Hepatocyte (in vitro differentiated cells): Measurements from ENCODE around the gene APOL5. TPM values are rescaled to one million over a fixed set of nuclear protein-coding genes. Genes with fewer than 3 reads are reported as not detected.

Experiments used
- DNase-seq: peaks from one replicate; pipeline ENCODE4 v3.0.0-alpha.2; 2016; ENCODE audit warnings: low spot score
- H2AFZ ChIP-seq: fragments of 200-600 bp; sonication (generic); 2 replicates; pipeline ENCODE4 v1.6.0; 2016; ENCODE audit warnings: antibody characterized with exemption, mild to moderate bottlenecking
- H3K27ac ChIP-seq: fragments of 200-600 bp; sonication (generic); 2 replicates; pipeline ENCODE4 v1.5.1; 2016; ENCODE audit warnings: mild to moderate bottlenecking
- H3K27me3 ChIP-seq: fragments of 200-600 bp; sonication (generic); 2 replicates; pipeline ENCODE4 v1.6.1; 2016
- H3K36me3 ChIP-seq: fragments of 200-600 bp; sonication (generic); replicated peaks from 2 replicates; pipeline ENCODE4 v1.5.1; 2016; ENCODE audit warnings: low read depth; ENCODE audit not compliant: insufficient read depth
- H3K4me1 ChIP-seq: fragments of 200-600 bp; sonication (generic); 2 replicates; pipeline ENCODE4 v1.5.1; 2016; ENCODE audit warnings: mild to moderate bottlenecking, moderate library complexity; ENCODE audit not compliant: insufficient read depth
- H3K4me2 ChIP-seq: fragments of 200-600 bp; sonication (generic); 2 replicates; pipeline ENCODE4 v1.6.0; 2016
- H3K4me3 ChIP-seq: fragments of 200-600 bp; sonication (generic); 2 replicates; pipeline ENCODE4 v1.5.1; 2016; ENCODE audit warnings: mild to moderate bottlenecking
- H3K79me2 ChIP-seq: fragments of 200-600 bp; sonication (generic); 2 replicates; pipeline ENCODE4 v1.6.0; 2017; ENCODE audit warnings: mild to moderate bottlenecking
- H3K9me2 ChIP-seq: fragments of 200-600 bp; sonication (generic); replicated peaks from 2 replicates; pipeline ENCODE4 v1.6.0; 2017; ENCODE audit warnings: mild to moderate bottlenecking; ENCODE audit not compliant: insufficient read depth
- H3K9me3 ChIP-seq: fragments of 200-600 bp; sonication (generic); 2 replicates; pipeline ENCODE4 v1.5.1; 2016; ENCODE audit warnings: low read depth, mild to moderate bottlenecking
- H4K20me1 ChIP-seq: fragments of 200-600 bp; sonication (generic); 2 replicates; pipeline ENCODE4 v1.6.0; 2016; ENCODE audit warnings: mild to moderate bottlenecking; ENCODE audit not compliant: insufficient read depth, poor library complexity, severe bottlenecking
- CTCF ChIP-seq: fragments of 200-600 bp; sonication (generic); IDR thresholded peaks from 2 replicates; pipeline ENCODE4 v1.5.1; 2016; ENCODE audit warnings: antibody characterized with exemption, mild to moderate bottlenecking; ENCODE audit not compliant: poor library complexity
- EZH2 ChIP-seq: fragments of 200-600 bp; sonication (generic); IDR thresholded peaks from 2 replicates; pipeline ENCODE4 v1.6.1; 2016; ENCODE audit warnings: antibody characterized with exemption, mild to moderate bottlenecking, borderline replicate concordance
- EZH2phosphoT487 ChIP-seq: fragments of 200-600 bp; sonication (generic); IDR thresholded peaks from one replicate; pipeline ENCODE4 v1.6.1; 2018; ENCODE audit warnings: antibody characterized with exemption, mild to moderate bottlenecking, low read depth, moderate library complexity; ENCODE audit not compliant: unreplicated experiment, severe bottlenecking
- WGBS: methylation state at CpG from one replicate; pipeline ENCODE4 v1.1.6; 2016; ENCODE audit warnings: low lambda C conversion rate; ENCODE audit errors: missing lambda C conversion rate; 5-methylcytosine and 5-hydroxymethylcytosine counted together
- polyA plus RNA-seq: library from polyadenylated mRNA; unstranded; fragments of >200 nt; fragmentation: Nextera tagmentation; extraction: Ambion mirVana; gene quantifications from 2 replicates; pipeline ENCODE4 v1.2.1, GENCODE V29; 2016
- total RNA-seq: library from RNA; depleted of rRNA; stranded (reverse); fragments of >200 nt; gene quantifications from 2 replicates; pipeline ENCODE4 v1.2.3, GENCODE V29; 2014

The APOL5 gene
- total and polyA plus RNA-seq, 2 experiments from 2014 or later, result not detected

DNA sequence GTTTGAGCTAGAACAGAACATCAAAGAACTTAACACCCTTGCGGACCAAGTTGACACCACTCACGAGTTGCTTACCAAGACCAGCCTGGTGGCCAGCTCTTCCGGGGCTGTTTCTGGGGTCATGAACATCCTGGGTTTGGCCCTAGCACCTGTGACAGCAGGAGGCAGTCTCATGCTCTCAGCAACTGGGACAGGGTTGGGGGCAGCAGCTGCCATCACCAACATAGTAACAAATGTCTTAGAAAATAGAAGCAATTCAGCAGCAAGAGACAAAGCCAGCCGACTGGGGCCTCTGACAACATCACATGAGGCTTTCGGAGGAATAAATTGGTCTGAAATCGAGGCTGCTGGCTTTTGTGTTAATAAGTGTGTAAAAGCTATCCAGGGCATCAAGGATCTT lies 8.7 kb downstream of the APOL5 start:
- no peaks in the 10 kb centered on the region for H3K36me3 ChIP-seq
- H3K79me2 ChIP-seq, result no peaks in the 10 kb centered on the region
- H3K27me3 ChIP-seq, result no peaks in the 10 kb centered on the region
- no peaks in the 10 kb centered on the region for H4K20me1 ChIP-seq
- TF ChIP-seq EZH2phosphoT487 (no peak), CTCF (no peak), EZH2 (no peak)
- H3K9me2 ChIP-seq, result no peaks in the 10 kb centered on the region
- H3K27ac ChIP-seq, result no peak overlapping the region
- no peak overlapping the region for H3K4me3 ChIP-seq
- no peaks in the 10 kb centered on the region for H3K4me1 ChIP-seq
- WGBS, result 84% methylated on average over 6 of the region's 6 CpGs
- no peaks in the 10 kb centered on the region for H3K9me3 ChIP-seq
- H3K4me2 ChIP-seq, result no peak overlapping the region
- DNase-seq, result no peak
- no peak overlapping the region for H2AFZ ChIP-seq

DNA sequence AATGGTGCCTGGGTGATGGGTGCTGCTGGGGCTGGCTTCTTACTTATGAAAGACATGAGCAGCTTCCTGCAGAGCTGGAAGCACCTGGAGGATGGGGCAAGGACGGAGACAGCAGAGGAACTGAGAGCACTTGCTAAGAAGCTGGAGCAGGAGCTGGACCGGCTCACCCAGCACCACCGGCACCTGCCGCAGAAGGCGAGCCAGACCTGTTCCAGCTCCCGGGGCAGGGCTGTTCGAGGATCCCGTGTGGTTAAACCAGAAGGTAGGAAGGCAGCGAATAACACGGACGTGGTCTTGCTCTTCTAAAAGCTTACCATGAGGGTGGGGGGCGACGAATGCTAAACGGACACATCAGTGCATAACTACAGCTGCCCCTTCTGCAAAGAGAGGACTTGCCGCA lies 9.3 kb downstream of the APOL5 start:
- Histone ChIP-seq H3K36me3 (no peaks in the 10 kb centered on the region), H3K4me3 (no peak overlapping the region), H4K20me1 (no peaks in the 10 kb centered on the region), H3K4me1 (no peaks in the 10 kb centered on the region), H3K4me2 (no peak overlapping the region), H2AFZ (no peak overlapping the region), H3K9me2 (no peaks in the 10 kb centered on the region), H3K79me2 (no peaks in the 10 kb centered on the region), H3K27me3 (no peaks in the 10 kb centered on the region), H3K27ac (no peak overlapping the region), H3K9me3 (no peaks in the 10 kb centered on the region)
- DNase-seq, result no peak
- WGBS, result 92% methylated on average over 15 of the region's 15 CpGs
- TF ChIP-seq EZH2phosphoT487 (no peak), EZH2 (no peak), CTCF (no peak)

DNA sequence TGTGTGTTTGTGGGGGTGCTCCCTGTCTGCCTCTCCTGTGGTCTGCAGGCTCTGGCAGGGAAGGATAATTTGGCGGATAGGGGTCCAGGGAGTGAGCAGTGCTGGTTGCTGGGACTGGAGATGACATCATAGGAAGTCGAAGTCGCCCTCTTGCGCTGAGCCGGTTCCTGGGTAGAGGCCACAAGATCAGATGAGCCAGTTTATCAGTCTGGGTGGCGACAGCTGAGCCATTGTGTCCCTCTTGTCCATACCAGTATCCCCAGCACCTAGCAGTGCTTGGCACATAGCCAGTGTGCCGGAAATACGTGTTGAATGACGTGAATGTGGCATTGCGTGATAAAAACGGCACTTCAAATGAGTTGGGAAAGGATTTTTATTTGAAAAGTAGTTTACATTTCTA lies 9.8 kb downstream of the APOL5 start:
- H3K4me2 ChIP-seq, result no peak overlapping the region
- no peaks in the 10 kb centered on the region for H3K36me3 ChIP-seq
- H3K4me3 ChIP-seq, result no peak overlapping the region
- no peak overlapping the region for H2AFZ ChIP-seq
- H4K20me1 ChIP-seq, result no peaks in the 10 kb centered on the region
- H3K79me2 ChIP-seq, result no peaks in the 10 kb centered on the region
- no peaks in the 10 kb centered on the region for H3K27me3 ChIP-seq
- TF ChIP-seq EZH2phosphoT487 (no peak), CTCF (no peak), EZH2 (no peak)
- no peaks in the 10 kb centered on the region for H3K9me2 ChIP-seq
- no peaks in the 10 kb centered on the region for H3K9me3 ChIP-seq
- DNase-seq, result no peak
- no peak overlapping the region for H3K27ac ChIP-seq
- 87% methylated on average over 11 of the region's 11 CpGs for WGBS
- no peaks in the 10 kb centered on the region for H3K4me1 ChIP-seq

GRCh38 chr22:35728639-35729308 lies 11.1 kb downstream of the APOL5 start:
- H3K9me3 ChIP-seq, result no peaks in the 10 kb centered on the region
- H3K27ac ChIP-seq, result no peak overlapping the region
- H3K4me2 ChIP-seq, result no peak overlapping the region
- no peak for TF ChIP-seq EZH2
- no peak for TF ChIP-seq EZH2phosphoT487
- no peak for TF ChIP-seq CTCF
- no peaks in the 10 kb centered on the region for H3K9me2 ChIP-seq
- no peak overlapping the region for H3K4me3 ChIP-seq
- H2AFZ ChIP-seq, result no peak overlapping the region
- no peak for DNase-seq
- no peaks in the 10 kb centered on the region for H4K20me1 ChIP-seq
- no peaks in the 10 kb centered on the region for H3K4me1 ChIP-seq
- H3K36me3 ChIP-seq, result no peaks in the 10 kb centered on the region
- 95% methylated on average over 12 of the region's 12 CpGs for WGBS
- H3K27me3 ChIP-seq, result no peaks in the 10 kb centered on the region
- H3K79me2 ChIP-seq, result no peaks in the 10 kb centered on the region
